Ramos (cell line): ENCODE data around the gene SRSF10.
"Not testable (repeated sequence)": the region's sequence is repeated elsewhere in the genome, so short reads cannot be mapped to it uniquely, and the experiment has no call there.

Experiments
- in situ Hi-C: fragments of 300-500 bp; cut with MboI; formaldehyde crosslinking; loops from one replicate; pipeline ENCODE4 v1.14.3; 2022; ENCODE audit warnings: low sequenced_read_pairs; ENCODE audit not compliant: unreplicated experiment

SRSF10 gene

GRCh38 chr1:23999156-23999671, 19.1 kb upstream of the SRSF10 start:
- in situ Hi-C loops = no loop called here

- in situ Hi-C loops = no loop called here
Measured at GRCh38 chr1:23997812-23998211, 17.7 kb upstream of the SRSF10 start.

- in situ Hi-C loops = no loop called here
Measured at GRCh38 chr1:23996700-23997229, 16.6 kb upstream of the SRSF10 start.

GRCh38 chr1:23995431-23995837, 15.3 kb upstream of the SRSF10 start:
- in situ Hi-C loops = no loop called here

GRCh38 chr1:23992011-23992410, 11.9 kb upstream of the SRSF10 start:
- in situ Hi-C loops = not testable (repeated sequence)

GRCh38 chr1:23989263-23989662, 9.1 kb upstream of the SRSF10 start:
- in situ Hi-C loops = no loop called here

GRCh38 chr1:23987038-23987437, 6.9 kb upstream of the SRSF10 start:
- in situ Hi-C loops = not testable (repeated sequence)

- in situ Hi-C loops = no loop called here
Measured at GRCh38 chr1:23984417-23985186, 4.5 kb upstream of the SRSF10 start.

GRCh38 chr1:23980728-23981070, 572 bp upstream of the SRSF10 start:
- in situ Hi-C loops = no loop called here

- in situ Hi-C loops = no loop called here
Measured at GRCh38 chr1:23979387-23979880, 693 bp downstream of the SRSF10 start.

- in situ Hi-C loops = no loop called here
Measured at GRCh38 chr1:23978805-23979204, 1.3 kb downstream of the SRSF10 start.

- in situ Hi-C loops = no loop called here
Measured at GRCh38 chr1:23977854-23978191, 2.3 kb downstream of the SRSF10 start.

GRCh38 chr1:23977187-23977853, 2.8 kb downstream of the SRSF10 start:
- in situ Hi-C loops = no loop called here

- in situ Hi-C loops = no loop called here
Measured at GRCh38 chr1:23967871-23968270, 12.3 kb downstream of the SRSF10 start.

- in situ Hi-C loops = no loop called here
Measured at GRCh38 chr1:23966973-23967493, 13.1 kb downstream of the SRSF10 start.

GRCh38 chr1:23964790-23965740, 15.1 kb downstream of the SRSF10 start:
- in situ Hi-C loops = no loop called here

- in situ Hi-C loops = no loop called here
Measured at GRCh38 chr1:23964235-23964668, 15.9 kb downstream of the SRSF10 start.

GRCh38 chr1:23963617-23964234, 16.4 kb downstream of the SRSF10 start:
- in situ Hi-C loops = no loop called here

GRCh38 chr1:23960291-23961020, 19.7 kb downstream of the SRSF10 start:
- in situ Hi-C loops = no loop called here
